AG04449 (cell line): ENCODE measurements around the gene PCDHGA1.
A peak's percentile ranks its signal among the peaks of the same experiment; 100 is the strongest.

Source experiments
- CTCF ChIA-PET: fragments of 350-600 bp; formaldehyde crosslinking; extraction: SDS; loops from one replicate; lab custom pipeline; 2021; ENCODE audit warnings: antibody characterized with exemption; lab: Yijun Ruan, JAX
- POLR2A ChIA-PET: fragments of 400-600, 350-600 bp; formaldehyde crosslinking; extraction: SDS; loops from one replicate; lab custom pipeline; 2020; ENCODE audit warnings: antibody characterized with exemption, inconsistent platforms; lab: Yijun Ruan, JAX
- DNase-seq: peaks from one replicate; pipeline ENCODE4 v3.0.0-alpha.2; 2010; ENCODE audit warnings: low read depth, low spot score
- H3K4me3 ChIP-seq: 2 replicates; pipeline ENCODE4 v1.5.1; 2011; ENCODE audit warnings: low read depth, mild to moderate bottlenecking, control low read depth, low read length
- TF ChIP-seq, protein P1 (sequence below): IDR thresholded peaks from one replicate; pipeline ENCODE4 v1.5.1; 2011; ENCODE audit warnings: mild to moderate bottlenecking, moderate library complexity, low read length, control low read depth, inconsistent platforms; ENCODE audit not compliant: insufficient read depth; ENCODE audit errors: missing control alignments

The PCDHGA1 gene

DNA sequence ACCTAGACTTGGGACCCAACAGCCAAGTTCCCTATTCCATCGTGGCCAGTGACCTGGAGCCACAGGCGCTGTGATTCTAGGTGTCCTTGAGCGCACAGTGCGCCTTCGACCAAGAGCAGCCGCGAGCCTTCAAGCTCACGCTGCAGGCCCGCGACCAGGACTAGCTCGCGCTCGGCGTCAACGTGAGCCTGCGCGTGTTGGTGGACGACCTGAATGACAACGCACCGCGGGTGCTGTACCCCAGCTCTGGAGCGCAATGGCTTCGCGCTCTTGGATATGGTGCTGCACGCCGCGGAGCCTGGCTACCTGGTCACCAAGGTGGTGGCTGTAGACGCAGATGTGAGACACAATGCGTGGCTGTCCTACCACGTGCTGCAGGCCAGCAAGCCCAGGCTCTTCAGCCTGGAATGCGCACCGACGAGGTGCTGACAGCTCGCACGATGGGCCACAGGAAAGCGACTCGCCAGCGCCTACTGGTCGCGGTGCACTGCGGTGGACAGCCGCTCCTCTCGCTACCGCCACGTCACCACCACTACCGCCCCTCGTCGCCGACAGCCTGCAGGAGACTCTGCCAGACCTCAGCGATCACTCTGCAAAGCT is 111.4 kb downstream of the PCDHGA1 start:
- H3K4me3 ChIP-seq, result no peak overlapping the region
- POLR2A ChIA-PET, result no interaction called here
- DNase-seq, result no peak
- TF ChIP-seq, protein P1, sequence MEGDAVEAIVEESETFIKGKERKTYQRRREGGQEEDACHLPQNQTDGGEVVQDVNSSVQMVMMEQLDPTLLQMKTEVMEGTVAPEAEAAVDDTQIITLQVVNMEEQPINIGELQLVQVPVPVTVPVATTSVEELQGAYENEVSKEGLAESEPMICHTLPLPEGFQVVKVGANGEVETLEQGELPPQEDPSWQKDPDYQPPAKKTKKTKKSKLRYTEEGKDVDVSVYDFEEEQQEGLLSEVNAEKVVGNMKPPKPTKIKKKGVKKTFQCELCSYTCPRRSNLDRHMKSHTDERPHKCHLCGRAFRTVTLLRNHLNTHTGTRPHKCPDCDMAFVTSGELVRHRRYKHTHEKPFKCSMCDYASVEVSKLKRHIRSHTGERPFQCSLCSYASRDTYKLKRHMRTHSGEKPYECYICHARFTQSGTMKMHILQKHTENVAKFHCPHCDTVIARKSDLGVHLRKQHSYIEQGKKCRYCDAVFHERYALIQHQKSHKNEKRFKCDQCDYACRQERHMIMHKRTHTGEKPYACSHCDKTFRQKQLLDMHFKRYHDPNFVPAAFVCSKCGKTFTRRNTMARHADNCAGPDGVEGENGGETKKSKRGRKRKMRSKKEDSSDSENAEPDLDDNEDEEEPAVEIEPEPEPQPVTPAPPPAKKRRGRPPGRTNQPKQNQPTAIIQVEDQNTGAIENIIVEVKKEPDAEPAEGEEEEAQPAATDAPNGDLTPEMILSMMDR, result no peak
- CTCF ChIA-PET, result interaction anchor here (0.5 to 2.4 kb wide), 4 partner anchors 83 to 122 kb away, joined by 3 to 9 read pairs (median 3); partner anchors contain the start of gene PCDHGA1

DNA sequence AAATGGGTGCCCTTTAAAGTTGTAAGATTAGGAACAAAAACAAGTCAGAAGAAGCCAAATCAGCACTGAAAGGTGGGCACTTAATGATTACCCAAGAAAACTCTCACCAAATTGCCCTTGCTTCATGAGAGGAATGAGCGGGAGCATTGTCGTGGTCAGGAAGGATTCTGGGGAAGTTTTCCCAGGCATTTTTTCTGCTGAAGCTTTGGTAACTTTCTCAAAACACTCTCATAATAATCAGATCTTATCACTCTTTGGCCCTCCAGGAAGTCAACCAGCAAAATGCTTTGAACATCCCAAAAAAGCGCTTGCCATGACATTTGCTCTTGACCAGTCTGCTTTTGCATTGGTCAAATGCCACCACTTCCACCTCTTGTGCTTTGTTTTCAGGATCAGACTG is 135.0 kb downstream of the PCDHGA1 start:
- DNase-seq, result no peak
- TF ChIP-seq, protein P1, result no peak
- H3K4me3 ChIP-seq, result no peak overlapping the region
- CTCF ChIA-PET, result interaction anchor here (0.7 to 6.2 kb wide), 5 partner anchors 9 to 136 kb away, joined by 3 to 37 read pairs (median 5); partner anchors contain the start of genes PCDHGA1, PCDHGA2 and PCDHGC3
- POLR2A ChIA-PET, result no interaction called here

DNA sequence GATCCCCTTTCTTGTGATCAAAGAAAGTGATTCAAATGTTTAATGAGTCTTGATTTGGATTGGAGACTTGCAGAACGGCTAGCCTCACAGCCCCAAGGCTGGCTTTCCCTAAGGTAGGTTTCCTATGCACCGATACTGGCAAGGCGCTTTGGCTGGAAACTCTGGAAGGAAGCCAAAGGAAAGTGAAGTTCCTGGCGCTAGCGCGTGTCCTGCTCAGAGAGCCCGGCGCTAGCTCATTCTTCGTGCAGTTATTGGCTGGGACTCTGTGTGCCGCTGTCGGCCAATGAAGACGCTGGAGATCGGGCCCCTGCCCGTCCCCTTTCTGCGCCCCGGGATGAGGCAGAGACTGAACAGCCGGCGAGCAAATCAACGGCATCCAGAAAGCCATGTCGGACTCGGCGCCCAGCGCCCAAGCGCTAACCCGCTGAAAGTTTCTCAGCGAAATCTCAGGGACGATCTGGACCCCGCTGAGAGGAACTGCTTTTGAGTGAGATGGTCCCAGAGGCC is 145.4 kb downstream of the PCDHGA1 start, which contains the start of gene PCDHGC3:
Gene PCDHGC3, plus strand, starts transcription at position 342 of the 507 bp plus-strand sequence. Its CDS starts 151 bp downstream, at position 493.
- POLR2A ChIA-PET, result interaction anchor here (0.7 to 2.2 kb wide), 9 partner anchors 11 to 45 kb away, joined by 3 to 16 read pairs (median 5); partner anchors contain the start of genes PCDHGA12 and PCDHGC5
- CTCF ChIA-PET, result interaction anchor here (0.6 to 7.5 kb wide), 22 partner anchors 8 to 133 kb away, joined by 3 to 99 read pairs (median 6); partner anchors contain the start of genes PCDHGA11, PCDHGA12, PCDHGB7 and PCDHGC4
- TF ChIP-seq, protein P1, result peak; percentile 50
- peak within 1 kb of the TSS; percentile 84 for H3K4me3 ChIP-seq
- DNase-seq, result peak; percentile 77

DNA sequence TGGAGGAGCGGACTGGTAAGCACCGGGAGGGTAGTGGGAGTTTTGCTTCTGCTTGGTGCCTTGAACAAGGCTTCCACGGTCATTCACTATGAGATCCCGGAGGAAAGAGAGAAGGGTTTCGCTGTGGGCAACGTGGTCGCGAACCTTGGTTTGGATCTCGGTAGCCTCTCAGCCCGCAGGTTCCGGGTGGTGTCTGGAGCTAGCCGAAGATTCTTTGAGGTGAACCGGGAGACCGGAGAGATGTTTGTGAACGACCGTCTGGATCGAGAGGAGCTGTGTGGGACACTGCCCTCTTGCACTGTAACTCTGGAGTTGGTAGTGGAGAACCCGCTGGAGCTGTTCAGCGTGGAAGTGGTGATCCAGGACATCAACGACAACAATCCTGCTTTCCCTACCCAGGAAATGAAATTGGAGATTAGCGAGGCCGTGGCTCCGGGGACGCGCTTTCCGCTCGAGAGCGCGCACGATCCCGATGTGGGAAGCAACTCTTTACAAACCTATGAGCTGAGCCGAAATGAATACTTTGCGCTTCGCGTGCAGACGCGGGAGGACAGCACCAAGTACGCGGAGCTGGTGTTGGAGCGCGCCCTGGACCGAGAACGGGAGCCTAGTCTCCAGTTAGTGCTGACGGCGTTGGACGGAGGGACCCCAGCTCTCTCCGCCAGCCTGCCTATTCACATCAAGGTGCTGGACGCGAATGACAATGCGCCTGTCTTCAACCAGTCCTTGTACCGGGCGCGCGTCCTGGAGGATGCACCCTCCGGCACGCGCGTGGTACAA is 146.0 kb downstream of the PCDHGA1 start:
- ChIA-PET POLR2A (interaction anchor here (0.8 to 2.2 kb wide), 8 partner anchors 9 to 45 kb away, joined by 3 to 16 read pairs (median 4); partner anchors contain the start of genes PCDHGC4 and PCDHGC5), CTCF (interaction anchor here (0.9 to 7.5 kb wide), 16 partner anchors 9 to 88 kb away, joined by 3 to 99 read pairs (median 8); partner anchors contain the start of genes PCDHGA11, PCDHGA12 and PCDHGC5)
- TF ChIP-seq, protein P1, result no peak
- peak; percentile 36 for DNase-seq
- H3K4me3 ChIP-seq, result peak overlapping the region; percentile 84

DNA sequence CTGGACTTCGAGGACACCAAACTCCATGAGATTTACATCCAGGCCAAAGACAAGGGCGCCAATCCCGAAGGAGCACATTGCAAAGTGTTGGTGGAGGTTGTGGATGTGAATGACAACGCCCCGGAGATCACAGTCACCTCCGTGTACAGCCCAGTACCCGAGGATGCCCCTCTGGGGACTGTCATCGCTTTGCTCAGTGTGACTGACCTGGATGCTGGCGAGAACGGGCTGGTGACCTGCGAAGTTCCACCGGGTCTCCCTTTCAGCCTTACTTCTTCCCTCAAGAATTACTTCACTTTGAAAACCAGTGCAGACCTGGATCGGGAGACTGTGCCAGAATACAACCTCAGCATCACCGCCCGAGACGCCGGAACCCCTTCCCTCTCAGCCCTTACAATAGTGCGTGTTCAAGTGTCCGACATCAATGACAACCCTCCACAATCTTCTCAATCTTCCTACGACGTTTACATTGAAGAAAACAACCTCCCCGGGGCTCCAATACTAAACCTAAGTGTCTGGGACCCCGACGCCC is 146.8 kb downstream of the PCDHGA1 start:
- TF ChIP-seq, protein P1, result no peak
- POLR2A ChIA-PET, result interaction anchor here (1.0 to 2.2 kb wide), 7 partner anchors 8 to 44 kb away, joined by 3 to 16 read pairs (median 5); partner anchors contain the start of gene PCDHGC4
- no peak for DNase-seq
- H3K4me3 ChIP-seq, result peak overlapping the region; percentile 84
- CTCF ChIA-PET, result interaction anchor here (0.9 to 7.5 kb wide), 20 partner anchors 8 to 142 kb away, joined by 3 to 99 read pairs (median 8); partner anchors contain the start of genes DIAPH1, PCDHGA11, PCDHGA12 and PCDHGC5
